Colonic mucosa (tissue), 4 donors: ENCODE measurements around the gene SH3YL1. TPM values are rescaled to one million over a fixed set of nuclear protein-coding genes. Genes with fewer than 3 reads are reported as not detected.

Experiments
- DNase-seq: peaks from one replicate; pipeline ENCODE4 v3.0.0-alpha.2; 2020
- H3K27ac ChIP-seq: fragments of 200-600 bp; one replicate; pipeline ENCODE4 v1.8.0; 2021
- H3K27me3 ChIP-seq: fragments of 200-600 bp; one replicate; pipeline ENCODE4 v1.8.0; 2021
- H3K36me3 ChIP-seq: fragments of 200-600 bp; one replicate; pipeline ENCODE4 v1.8.0; 2021
- H3K4me1 ChIP-seq: fragments of 200-600 bp; one replicate; pipeline ENCODE4 v1.8.0; 2021; ENCODE audit warnings: mild to moderate bottlenecking
- H3K4me3 ChIP-seq: fragments of 200-600 bp; one replicate; pipeline ENCODE4 v1.8.0; 2021
- H3K9ac ChIP-seq, 2 donors: one replicate each; pipeline ENCODE4 v1.7.0; 2013; ENCODE audit warnings: control low read depth in 2 of 2, low read depth in 2 of 2, low read length in 2 of 2
- H3K9me3 ChIP-seq: fragments of 200-600 bp; one replicate; pipeline ENCODE4 v1.8.0; 2021
- intact Hi-C: fragments of 100-400 bp; cut with DNase I; formaldehyde crosslinking; loops from one replicate; pipeline ENCODE4 v1.14.1; 2022
- total RNA-seq, 2 donors: library from RNA; stranded (reverse); fragmentation: NEBNext Ultra II Directional in 1 of 2; extraction: Animal tissue kit (Norgen Biotek cat#: 25700) in 1 of 2; gene quantifications; one replicate each; pipeline ENCODE4 v1.2.1, GENCODE V29; 2021
- TF ChIP-seq, protein P1 (sequence below): fragments of 200-600 bp; IDR thresholded peaks from one replicate; pipeline ENCODE4 v1.8.0; 2022; ENCODE audit warnings: antibody characterized with exemption, mild to moderate bottlenecking
- donor health status: healthy.
- donor health status: DM: no; HTN: no; CAD: no.
- donor health status: DM: no; HTN: no; CAD: no.

Gene SH3YL1
- total RNA-seq, 2 donors from 2014 or later, result 116 to 139 TPM

DNA sequence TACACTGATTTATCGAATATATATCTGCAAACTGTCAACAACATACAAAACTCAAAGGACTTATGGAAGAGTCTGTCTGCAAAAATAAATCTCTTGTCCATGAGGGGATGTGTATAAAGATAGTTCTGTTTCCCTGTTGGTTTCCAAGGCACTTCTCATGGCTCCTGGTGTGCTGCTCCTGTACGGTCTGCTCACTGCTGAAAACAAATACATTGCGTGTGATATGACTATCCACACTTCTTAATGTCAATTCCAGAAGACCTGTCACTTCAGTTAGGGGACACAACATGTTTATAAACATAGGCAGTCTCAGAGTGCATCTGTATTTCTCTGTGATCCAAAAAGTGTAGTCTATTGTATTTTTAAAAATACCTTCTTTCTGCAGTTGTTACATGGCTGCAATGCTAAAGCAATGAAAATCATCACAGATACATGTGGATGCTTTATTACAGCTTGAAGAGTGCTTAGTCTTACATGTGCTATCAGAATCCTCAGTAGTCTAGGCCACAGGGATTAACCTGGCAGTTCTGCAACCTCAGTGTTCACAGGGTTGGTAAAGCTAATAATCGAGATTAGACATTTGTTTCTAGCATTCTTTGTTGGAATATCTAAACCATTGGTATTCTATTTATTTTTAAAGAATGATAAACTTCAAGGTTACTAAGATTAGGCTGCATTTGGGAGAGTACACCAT is 16.3 kb upstream of the SH3YL1 start:
- intact Hi-C loops, result no loop called here
- H3K4me1 ChIP-seq, result no peaks in the 10 kb centered on the region
- H3K4me3 ChIP-seq, result no peak overlapping the region
- H3K36me3 ChIP-seq, result peaks cover 5% of the 10 kb centered on the region
- H3K27ac ChIP-seq, result no peak overlapping the region
- no peaks in the 10 kb centered on the region for H3K9me3 ChIP-seq
- TF ChIP-seq, protein P1, sequence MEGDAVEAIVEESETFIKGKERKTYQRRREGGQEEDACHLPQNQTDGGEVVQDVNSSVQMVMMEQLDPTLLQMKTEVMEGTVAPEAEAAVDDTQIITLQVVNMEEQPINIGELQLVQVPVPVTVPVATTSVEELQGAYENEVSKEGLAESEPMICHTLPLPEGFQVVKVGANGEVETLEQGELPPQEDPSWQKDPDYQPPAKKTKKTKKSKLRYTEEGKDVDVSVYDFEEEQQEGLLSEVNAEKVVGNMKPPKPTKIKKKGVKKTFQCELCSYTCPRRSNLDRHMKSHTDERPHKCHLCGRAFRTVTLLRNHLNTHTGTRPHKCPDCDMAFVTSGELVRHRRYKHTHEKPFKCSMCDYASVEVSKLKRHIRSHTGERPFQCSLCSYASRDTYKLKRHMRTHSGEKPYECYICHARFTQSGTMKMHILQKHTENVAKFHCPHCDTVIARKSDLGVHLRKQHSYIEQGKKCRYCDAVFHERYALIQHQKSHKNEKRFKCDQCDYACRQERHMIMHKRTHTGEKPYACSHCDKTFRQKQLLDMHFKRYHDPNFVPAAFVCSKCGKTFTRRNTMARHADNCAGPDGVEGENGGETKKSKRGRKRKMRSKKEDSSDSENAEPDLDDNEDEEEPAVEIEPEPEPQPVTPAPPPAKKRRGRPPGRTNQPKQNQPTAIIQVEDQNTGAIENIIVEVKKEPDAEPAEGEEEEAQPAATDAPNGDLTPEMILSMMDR, result no peak
- no peak for DNase-seq
- H3K9ac ChIP-seq, result no peak overlapping the region
- H3K27me3 ChIP-seq, result no peaks in the 10 kb centered on the region

GRCh38 chr2:279366-279765 is 15.5 kb upstream of the SH3YL1 start:
- no peaks in the 10 kb centered on the region for H3K4me1 ChIP-seq
- peaks cover 5% of the 10 kb centered on the region for H3K36me3 ChIP-seq
- intact Hi-C loops, result no loop called here
- no peak overlapping the region for H3K9ac ChIP-seq
- no peaks in the 10 kb centered on the region for H3K27me3 ChIP-seq
- H3K27ac ChIP-seq, result no peak overlapping the region
- TF ChIP-seq, protein P1, result no peak
- no peaks in the 10 kb centered on the region for H3K9me3 ChIP-seq
- no peak for DNase-seq
- no peak overlapping the region for H3K4me3 ChIP-seq

DNA sequence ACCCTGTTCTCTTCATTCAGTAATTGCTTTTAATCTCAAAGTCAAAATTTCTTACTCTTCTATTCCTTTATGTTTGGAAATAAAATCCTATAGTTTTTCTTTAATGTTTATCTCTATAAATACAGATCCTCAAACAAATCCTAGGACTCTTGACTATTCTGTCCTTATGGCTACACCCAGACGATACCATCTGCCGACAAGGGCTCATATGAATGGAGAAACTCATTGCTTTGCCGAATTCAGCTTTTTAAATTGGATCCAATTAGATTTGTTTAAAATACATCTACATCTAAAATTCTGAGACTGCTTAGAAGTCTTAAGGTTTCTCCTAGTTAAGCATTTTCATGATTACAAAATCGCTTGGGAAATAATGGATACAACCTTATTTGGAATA is 15.1 kb upstream of the SH3YL1 start:
- Histone ChIP-seq H3K36me3 (peaks cover 5% of the 10 kb centered on the region), H3K27me3 (no peaks in the 10 kb centered on the region), H3K27ac (no peak overlapping the region), H3K9ac (no peak overlapping the region), H3K4me3 (no peak overlapping the region), H3K9me3 (no peaks in the 10 kb centered on the region), H3K4me1 (no peaks in the 10 kb centered on the region)
- TF ChIP-seq, protein P1, result no peak
- DNase-seq, result no peak
- intact Hi-C loops, result no loop called here

DNA sequence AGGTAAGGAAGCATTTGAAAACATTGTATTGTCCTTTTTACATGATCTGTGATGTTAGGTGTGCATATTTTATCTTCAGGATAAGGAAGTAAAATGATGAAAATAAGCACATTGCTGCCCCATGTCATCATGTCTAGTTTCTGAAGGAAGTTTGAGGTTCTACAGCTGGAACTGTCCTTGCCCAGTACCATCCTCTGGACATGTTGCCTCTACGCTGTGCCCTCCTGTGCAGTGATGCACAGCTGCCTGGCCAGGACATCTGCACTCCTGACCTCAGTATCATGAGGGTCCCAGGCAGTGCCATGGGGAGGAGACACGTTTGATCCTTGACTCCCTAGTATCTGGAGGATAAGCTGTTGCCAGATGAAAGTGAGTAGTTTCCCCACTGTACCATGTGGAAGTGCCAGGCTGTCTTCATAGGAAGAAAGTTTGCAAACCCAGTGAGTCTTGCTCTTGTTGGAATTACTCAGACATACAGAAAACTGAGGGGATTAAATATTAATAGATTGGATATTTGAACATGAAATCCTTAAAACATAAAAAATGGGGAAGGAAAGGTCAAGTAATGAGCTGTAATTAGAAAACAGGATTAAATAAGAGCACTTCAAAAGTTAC is 14.6 kb upstream of the SH3YL1 start:
- no peak overlapping the region for H3K9ac ChIP-seq
- peaks cover 5% of the 10 kb centered on the region for H3K36me3 ChIP-seq
- no peak for DNase-seq
- H3K27me3 ChIP-seq, result no peaks in the 10 kb centered on the region
- no peaks in the 10 kb centered on the region for H3K4me1 ChIP-seq
- no peaks in the 10 kb centered on the region for H3K9me3 ChIP-seq
- H3K4me3 ChIP-seq, result no peak overlapping the region
- TF ChIP-seq, protein P1, result no peak
- H3K27ac ChIP-seq, result no peak overlapping the region
- intact Hi-C loops, result no loop called here

GRCh38 chr2:275466-275865 is 11.6 kb upstream of the SH3YL1 start:
- Histone ChIP-seq H3K36me3 (peaks cover 5% of the 10 kb centered on the region), H3K27ac (no peak overlapping the region), H3K4me3 (no peak overlapping the region), H3K9ac (no peak overlapping the region), H3K4me1 (no peaks in the 10 kb centered on the region), H3K9me3 (no peaks in the 10 kb centered on the region), H3K27me3 (no peaks in the 10 kb centered on the region)
- intact Hi-C loops, result no loop called here
- DNase-seq, result no peak
- TF ChIP-seq, protein P1, result no peak
